Endothelial cell of umbilical vein (primary cell): ENCODE results near the gene GIT2. TPM values are rescaled to one million over a fixed set of nuclear protein-coding genes. Genes with fewer than 3 reads are reported as not detected.

Source experiments
- BruUV-seq: library from RNA; stranded (reverse); fragments of 400-500 nt; replicated peaks from 2 replicates; lab custom pipeline; 2021; lab: Mats Ljungman, UMichigan
- CTCF ChIA-PET: fragments of 300-600, 350-600 bp; sonication (Branson Sonifier 250); formaldehyde crosslinking; loops from one replicate; lab custom pipeline; 2021; ENCODE audit warnings: antibody characterized with exemption, inconsistent platforms; lab: Charles Lee
- POLR2A ChIA-PET: fragments of 300-600, 350-600 bp; sonication (Branson Sonifier 250); formaldehyde crosslinking; loops from one replicate; lab custom pipeline; 2021; ENCODE audit warnings: antibody characterized with exemption, inconsistent platforms; lab: Charles Lee
- DNase-seq: peaks from one replicate; pipeline ENCODE4 v3.0.0-alpha.2; 2011; ENCODE audit warnings: low read depth, low spot score
- FAIRE-seq: peaks from 2 replicates; lab custom pipeline; 2011; peaks lifted over from hg19 to GRCh38; lab: Jason Lieb, UNC
- H2AFZ ChIP-seq: 2 replicates; pipeline ENCODE4 v1.6.0; 2012; ENCODE audit warnings: low read depth, low read length, control low read depth, inconsistent platforms
- H3K27ac ChIP-seq: 2 replicates; pipeline ENCODE4 v1.5.1; 2011; ENCODE audit warnings: low read depth, mild to moderate bottlenecking, control low read depth, low read length, moderate library complexity; ENCODE audit not compliant: insufficient read depth
- H3K27me3 ChIP-seq, 2 experiments: 2 replicates each; pipeline versions ENCODE4 v1.6.0 to v1.6.1; 2011; ENCODE audit warnings: low read length in 2 of 2, mixed read lengths in 1 of 2; ENCODE audit not compliant: control insufficient read depth in 2 of 2, insufficient read depth in 2 of 2
- H3K36me3 ChIP-seq, 2 experiments: 2 replicates in 1 of 2; 3 replicates in 1 of 2; pipeline ENCODE4 v1.5.1; 2011; ENCODE audit warnings: low read length in 2 of 2, mild to moderate bottlenecking in 1 of 2, moderate library complexity in 1 of 2; ENCODE audit not compliant: control insufficient read depth in 2 of 2, insufficient read depth in 2 of 2; ENCODE audit errors: extremely low read depth in 1 of 2
- H3K4me1 ChIP-seq: 3 replicates; pipeline ENCODE4 v1.5.1; 2011; ENCODE audit warnings: mild to moderate bottlenecking, low read length; ENCODE audit not compliant: control insufficient read depth, insufficient read depth; ENCODE audit errors: extremely low read depth
- H3K4me2 ChIP-seq: 2 replicates; pipeline ENCODE4 v1.6.1; 2011; ENCODE audit warnings: low read length, control low read depth, mixed read lengths; ENCODE audit not compliant: insufficient read depth
- H3K4me3 ChIP-seq, 3 experiments: fragments of 200-600 bp in 1 of 3; sonication (generic), shearing (Covaris generic) in 1 of 3; replicated peaks in 1 of 3; 2 replicates each; pipeline ENCODE4 v1.5.1; 2011 to 2016; ENCODE audit warnings: control low read depth in 3 of 3, low read length in 3 of 3, mild to moderate bottlenecking in 2 of 3, inconsistent platforms in 1 of 3, low read depth in 1 of 3, moderate library complexity in 1 of 3; ENCODE audit not compliant: insufficient read depth in 1 of 3
- H3K79me2 ChIP-seq: 2 replicates; pipeline ENCODE4 v1.6.0; 2012; ENCODE audit warnings: low read length, inconsistent platforms; ENCODE audit not compliant: control insufficient read depth, insufficient read depth
- H3K9ac ChIP-seq: replicated peaks from 2 replicates; pipeline ENCODE3; 2011; ENCODE audit warnings: low read length, control low read depth; ENCODE audit not compliant: insufficient read depth; ENCODE audit errors: extremely low read depth
- H3K9me1 ChIP-seq: replicated peaks from 3 replicates; pipeline ENCODE4 v1.6.0; 2011; ENCODE audit warnings: mild to moderate bottlenecking, low read length; ENCODE audit not compliant: control insufficient read depth, insufficient read depth; ENCODE audit errors: extremely low read depth
- H3K9me3 ChIP-seq: replicated peaks from 2 replicates; pipeline ENCODE4 v1.5.1; 2012; ENCODE audit warnings: low read length, inconsistent platforms; ENCODE audit not compliant: control insufficient read depth, insufficient read depth
- H4K20me1 ChIP-seq: replicated peaks from 2 replicates; pipeline ENCODE3; 2011; ENCODE audit warnings: mild to moderate bottlenecking, low read length; ENCODE audit not compliant: control insufficient read depth, insufficient read depth; ENCODE audit errors: extremely low read depth
- CTCF ChIP-seq, 2 donors: IDR thresholded peaks; 1 replicate in 1 of 2; 2 replicates in 1 of 2; pipeline ENCODE4 v1.5.1; 2011; ENCODE audit warnings: low read length in 2 of 2, mild to moderate bottlenecking in 2 of 2, moderate library complexity in 2 of 2, control low read depth in 1 of 2, inconsistent platforms in 1 of 2, low read depth in 1 of 2; ENCODE audit not compliant: insufficient read depth in 1 of 2; ENCODE audit errors: extremely low read depth in 1 of 2
- EZH2 ChIP-seq: IDR thresholded peaks from 2 replicates; pipeline ENCODE4 v1.6.1; 2012; ENCODE audit warnings: borderline replicate concordance, low read depth, mild to moderate bottlenecking, moderate library complexity, low read length, inconsistent platforms; ENCODE audit not compliant: severe bottlenecking
- FOS ChIP-seq: IDR thresholded peaks from 2 replicates; pipeline ENCODE4 v1.6.1; 2011; ENCODE audit warnings: mild to moderate bottlenecking, low read length, moderate library complexity, borderline replicate concordance; ENCODE audit not compliant: insufficient read depth
- GATA2 ChIP-seq: IDR thresholded peaks from 2 replicates; pipeline ENCODE4 v1.7.0; 2011; ENCODE audit warnings: low read depth, mild to moderate bottlenecking, moderate library complexity, mixed read lengths, low read length; ENCODE audit not compliant: insufficient read length, insufficient read depth
- JUN ChIP-seq: IDR thresholded peaks from 2 replicates; pipeline ENCODE4 v1.6.1; 2011; ENCODE audit warnings: borderline replicate concordance, low read depth; ENCODE audit not compliant: insufficient read length, insufficient read depth
- MAX ChIP-seq: IDR thresholded peaks from 2 replicates; pipeline ENCODE4 v1.6.1; 2011; ENCODE audit not compliant: insufficient read depth, insufficient read length
- MYC ChIP-seq: IDR thresholded peaks from one replicate; pipeline ENCODE4 v1.6.1; 2011; ENCODE audit warnings: mild to moderate bottlenecking, low read depth, low read length
- POLR2A ChIP-seq: IDR thresholded peaks from 2 replicates; pipeline ENCODE4 v1.6.1; 2012; ENCODE audit warnings: low read depth, mild to moderate bottlenecking, control low read depth, low read length
- POLR2AphosphoS5 ChIP-seq: IDR thresholded peaks from 2 replicates; pipeline ENCODE4 v1.6.1; 2012; ENCODE audit warnings: low read depth, mild to moderate bottlenecking, control low read depth, low read length, moderate library complexity; ENCODE audit not compliant: insufficient read depth
- dilution Hi-C: fragments of 300-500 bp; cut with MboI; formaldehyde crosslinking; loops from one replicate; pipeline ENCODE4 v1.15.0; 2019; ENCODE audit warnings: low sequenced_read_pairs; ENCODE audit not compliant: extremely low pct_ligation_motif_present
- intact Hi-C: fragments of 100-400 bp; cut with micrococcal nuclease; formaldehyde crosslinking; loops from one replicate; pipeline ENCODE4 v1.10.0; 2022
- polyA plus RNA-seq, 4 experiments: library from polyadenylated mRNA; depleted of rRNA in 3 of 4; stranded (reverse) in 3 of 4; unstranded in 1 of 4; fragments of >200 nt; gene quantifications; 2 replicates each; pipeline versions ENCODE4 v1.2.1 to v1.2.3, GENCODE V29; 2011 to 2012; ENCODE audit warnings: missing spikeins in 1 of 4
- total RNA-seq: library from RNA; stranded (reverse); gene quantifications from 2 replicates; pipeline ENCODE4 v1.2.3, GENCODE V29; 2021

The GIT2 gene
- total and polyA plus RNA-seq, 2 donors (not counting 3 experiments of a cell fraction or from before 2014, with no cell fraction given), result 37.3 to 77.2 TPM

DNA sequence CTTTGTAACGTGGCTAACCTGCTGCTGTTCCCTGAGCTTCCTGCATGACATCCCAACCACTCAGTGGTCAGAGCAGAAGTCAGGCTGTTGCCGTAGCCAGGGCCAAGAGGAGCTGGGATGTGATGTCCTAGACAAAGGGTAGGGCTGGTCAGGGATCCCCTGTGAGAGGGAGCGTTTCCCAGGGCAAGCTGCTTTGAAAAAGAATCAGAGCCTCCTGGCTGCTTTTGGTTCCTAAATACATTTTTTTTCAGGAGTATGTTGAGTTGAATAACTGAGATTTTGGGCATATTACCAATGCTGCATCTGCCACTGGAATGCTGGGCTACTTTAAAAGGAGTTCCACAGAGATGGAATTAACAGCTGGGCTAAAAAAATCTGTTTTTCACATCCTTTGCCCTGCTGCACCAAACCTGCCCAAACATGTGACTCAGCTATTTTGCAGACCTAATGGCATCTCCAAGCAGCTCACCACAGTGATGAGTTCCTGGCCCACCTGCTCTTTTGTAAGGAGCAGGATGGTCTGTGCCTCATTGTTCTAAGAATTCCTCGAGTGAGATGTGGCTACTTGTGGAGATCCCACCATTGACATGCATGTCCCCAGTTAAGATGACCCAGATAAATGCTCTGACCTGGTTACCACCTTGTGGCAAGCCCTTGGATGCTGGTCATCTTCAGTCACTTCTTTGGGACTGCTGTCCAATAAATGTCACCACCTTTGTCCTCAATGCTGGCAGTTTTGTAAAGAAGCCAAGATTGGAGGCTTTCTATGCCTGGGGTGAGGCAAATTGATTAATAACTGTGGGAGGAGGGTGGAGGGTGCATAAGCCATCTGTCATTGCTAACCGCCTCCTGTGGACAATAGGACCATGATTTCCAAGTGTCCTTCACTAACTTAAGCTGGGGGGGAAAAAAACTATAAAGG lies 27.2 kb upstream of the GIT2 start:
- ChIA-PET CTCF (interaction anchor here (0.9 to 1.8 kb wide), 7 partner anchors 14 to 408 kb away, joined by 4 to 12 read pairs (median 4); partner anchors contain the start of gene C12orf76), POLR2A (no interaction called here)
- Histone ChIP-seq H3K9me1 (no peaks in the 10 kb centered on the region), H3K36me3 (peaks cover 5 to 8% of the 10 kb centered on the region in 2 experiments), H3K4me1 (peaks cover 28% of the 10 kb centered on the region), H3K9me3 (no peaks in the 10 kb centered on the region), H3K4me3 (no peak overlapping the region), H4K20me1 (no peaks in the 10 kb centered on the region), H3K9ac (no peak overlapping the region), H3K27me3 (no peaks in the 10 kb centered on the region), H2AFZ (no peak overlapping the region), H3K4me2 (no peak overlapping the region), H3K27ac (no peak overlapping the region), H3K79me2 (no peaks in the 10 kb centered on the region)
- TF ChIP-seq GATA2 (no peak), MAX (no peak), MYC (no peak), EZH2 (no peak), FOS (no peak)
- intact Hi-C loops (no loop called here), dilution Hi-C loops (no loop called here)
- DNase-seq, result no peak
- FAIRE-seq, result no peak
- BruUV-seq, result no TSS peak

- ChIA-PET CTCF (interaction anchor here (0.7 kb wide), 1 partner anchor 33 kb away, joined by 5 read pairs; no protein-coding TSS in a partner anchor), POLR2A (no interaction called here)
- no peak for DNase-seq
- H3K27ac ChIP-seq, result no peak overlapping the region
- intact Hi-C loops (no loop called here), dilution Hi-C loops (no loop called here)
- no peak overlapping the region for H3K4me3 ChIP-seq
- no peaks in the 10 kb centered on the region for H4K20me1 ChIP-seq
- no peaks in the 10 kb centered on the region for H3K79me2 ChIP-seq
- no peak for TF ChIP-seq MAX
- TF ChIP-seq CTCF (IDR thresholded peaks at IDR 0.05; ENCODE audit: extremely low read depth in 1 of 2, insufficient read depth in 1 of 2, low read depth in 1 of 2, low read length in 2 of 2), result no peak
- TF ChIP-seq JUN, result no peak
- TF ChIP-seq FOS, result no peak
- TF ChIP-seq GATA2, result no peak
- TF ChIP-seq POLR2A, result no peak
- TF ChIP-seq POLR2AphosphoS5, result no peak
- TF ChIP-seq EZH2, result no peak
- TF ChIP-seq MYC, result no peak
- H3K36me3 ChIP-seq, result peaks cover 5 to 8% of the 10 kb centered on the region in 2 experiments
- peaks cover 20% of the 10 kb centered on the region for H3K4me1 ChIP-seq
- H3K9me1 ChIP-seq, result no peaks in the 10 kb centered on the region
- no peaks in the 10 kb centered on the region for H3K27me3 ChIP-seq
- no peak overlapping the region for H3K4me2 ChIP-seq
- no TSS peak for BruUV-seq
- H2AFZ ChIP-seq, result no peak overlapping the region
- no peaks in the 10 kb centered on the region for H3K9me3 ChIP-seq
- no peak overlapping the region for H3K9ac ChIP-seq
- FAIRE-seq, result no peak
These were observed 24.8 kb upstream of the GIT2 start for GRCh38 chr12:110020956-110021355.
